WTC11 (cell line): ENCODE results near the gene KRTAP5-9. TPM values are rescaled to one million over a fixed set of nuclear protein-coding genes. Genes with fewer than 3 reads are reported as not detected.

ENCODE experiments used
- ATAC-seq: fragments of 200-7000 bp; cut with Tn5 transposase; 2 replicates; pipeline ENCODE4 v1.10.0; 2021; ENCODE audit warnings: mild to moderate bottlenecking, moderate library complexity
- CTCF ChIA-PET: fragments of 300-600 bp; sonication (Branson Sonifier 250); formaldehyde crosslinking; loops from one replicate; lab custom pipeline; 2021; ENCODE audit warnings: antibody characterized with exemption; lab: Charles Lee
- POLR2A ChIA-PET: fragments of 350-600 bp; sonication (Branson Sonifier 250); formaldehyde crosslinking; loops from one replicate; lab custom pipeline; 2021; ENCODE audit warnings: antibody characterized with exemption; lab: Charles Lee
- DNase-seq: peaks from one replicate; pipeline ENCODE4 v3.0.0; 2021; ENCODE audit warnings: low spot score
- H3K27ac Mint-ChIP-seq: 2 replicates; pipeline ENCODE4 v1.8.0; 2021; ENCODE audit warnings: mixed read lengths
- H3K27me3 Mint-ChIP-seq: 2 replicates; pipeline ENCODE4 v1.8.0; 2021; ENCODE audit warnings: low read depth, mild to moderate bottlenecking, moderate library complexity, mixed read lengths
- H3K36me3 Mint-ChIP-seq: 2 replicates; pipeline ENCODE4 v1.8.0; 2021; ENCODE audit warnings: mixed read lengths
- H3K4me1 Mint-ChIP-seq: 2 replicates; pipeline ENCODE4 v1.8.0; 2022; ENCODE audit warnings: mixed read lengths
- H3K4me3 Mint-ChIP-seq: 2 replicates; pipeline ENCODE4 v1.8.0; 2021; ENCODE audit warnings: mild to moderate bottlenecking, moderate library complexity, mixed read lengths
- H3K9me3 Mint-ChIP-seq: 2 replicates; pipeline ENCODE4 v1.8.0; 2021; ENCODE audit warnings: mixed read lengths
- ARID4B ChIP-seq: sonication (generic); formaldehyde crosslinking; IDR thresholded peaks from 2 replicates; pipeline ENCODE4 v1.8.0; 2023; ENCODE audit warnings: missing genetic modification reagents, mild to moderate bottlenecking, borderline replicate concordance
- ATF3 ChIP-seq: sonication (generic); formaldehyde crosslinking; conservative IDR thresholded peaks from 2 replicates; pipeline ENCODE4 v1.8.1; 2022; ENCODE audit warnings: mild to moderate bottlenecking, missing genetic modification reagents
- ETV6 ChIP-seq: sonication (generic); formaldehyde crosslinking; IDR thresholded peaks from 2 replicates; pipeline ENCODE4 v1.8.1; 2022; ENCODE audit warnings: mild to moderate bottlenecking, missing genetic modification reagents
- FOXJ3 ChIP-seq: sonication (generic); formaldehyde crosslinking; IDR thresholded peaks from 2 replicates; pipeline ENCODE4 v1.9.0; 2021; ENCODE audit warnings: missing genetic modification reagents, mild to moderate bottlenecking, borderline replicate concordance
- MAX ChIP-seq: sonication (generic); formaldehyde crosslinking; IDR thresholded peaks from 2 replicates; pipeline ENCODE4 v1.8.0; 2022; ENCODE audit warnings: mild to moderate bottlenecking, missing genetic modification reagents
- MLX ChIP-seq: sonication (generic); formaldehyde crosslinking; IDR thresholded peaks from 2 replicates; pipeline ENCODE4 v1.8.1; 2023; ENCODE audit warnings: mild to moderate bottlenecking, missing genetic modification reagents, moderate library complexity
- MXD4 ChIP-seq: fragments of 250-450 bp; sonication (Bioruptor Pico); IDR thresholded peaks from 2 replicates; pipeline ENCODE4 v1.8.0; 2021; ENCODE audit warnings: mild to moderate bottlenecking, moderate library complexity, borderline replicate concordance
- RORB ChIP-seq: fragments of 250-450 bp; sonication (Bioruptor Pico); IDR thresholded peaks from 2 replicates; pipeline ENCODE4 v1.9.0; 2021; ENCODE audit warnings: mild to moderate bottlenecking
- TEAD1 ChIP-seq: sonication (generic); formaldehyde crosslinking; IDR thresholded peaks from 2 replicates; pipeline ENCODE4 v1.8.0; 2022; ENCODE audit warnings: mild to moderate bottlenecking, missing genetic modification reagents
- ZBTB43 ChIP-seq: sonication (generic); formaldehyde crosslinking; IDR thresholded peaks from 2 replicates; pipeline ENCODE4 v1.8.1; 2023; ENCODE audit warnings: mild to moderate bottlenecking, missing genetic modification reagents
- ZNF396 ChIP-seq: fragments of 250-450 bp; sonication (Bioruptor Pico); IDR thresholded peaks from 2 replicates; pipeline ENCODE4 v1.8.0; 2021; ENCODE audit warnings: mild to moderate bottlenecking, moderate library complexity, borderline replicate concordance
- ZNF512 ChIP-seq: sonication (generic); formaldehyde crosslinking; IDR thresholded peaks from 2 replicates; pipeline ENCODE4 v1.8.1; 2022; ENCODE audit warnings: missing genetic modification reagents, borderline replicate concordance
- ZNF532 ChIP-seq: fragments of 250-450 bp; sonication (Bioruptor Pico); IDR thresholded peaks from 2 replicates; pipeline ENCODE4 v1.9.0; 2021; ENCODE audit warnings: mild to moderate bottlenecking, borderline replicate concordance
- ZSCAN18 ChIP-seq: fragments of 250-450 bp; sonication (Bioruptor Pico); IDR thresholded peaks from 2 replicates; pipeline ENCODE4 v2.1.2; 2022; ENCODE audit warnings: mild to moderate bottlenecking, moderate library complexity
- total RNA-seq: library from RNA; stranded (reverse); gene quantifications from 3 replicates; pipeline ENCODE4 v1.2.3, GENCODE V29; 2021

The KRTAP5-9 gene
- total RNA-seq, 1 experiment from 2014 or later = not detected

GRCh38 chr11:71555508-71555907 is 7.3 kb downstream of the KRTAP5-9 start:
- CTCF ChIA-PET = interaction anchor here (0.6 kb wide), 1 partner anchor 11 kb away, joined by 5 read pairs; no protein-coding TSS in a partner anchor
- H3K27ac Mint-ChIP-seq = no peak overlapping the region
- H3K4me1 Mint-ChIP-seq = peaks cover 8% of the 10 kb centered on the region

GRCh38 chr11:71556018-71556417 is 7.8 kb downstream of the KRTAP5-9 start:
- peaks cover 7% of the 10 kb centered on the region for H3K4me1 Mint-ChIP-seq
- POLR2A ChIA-PET = no interaction called here
- H3K9me3 Mint-ChIP-seq = peaks cover 49% of the 10 kb centered on the region
- no peak for DNase-seq
- H3K27ac Mint-ChIP-seq = no peak overlapping the region
- TF ChIP-seq MAX (CRISPR knock-in tag) (no peak), ZBTB43 (CRISPR knock-in tag) (no peak), ZNF396 (CRISPR knock-in tag) (no peak), RORB (no peak), ZNF512 (CRISPR knock-in tag) (no peak), ARID4B (CRISPR knock-in tag) (no peak), ZNF532 (CRISPR knock-in tag) (no peak), TEAD1 (CRISPR knock-in tag) (no peak), FOXJ3 (CRISPR knock-in tag) (no peak), ZSCAN18 (CRISPR knock-in tag) (no peak), ATF3 (no peak), ETV6 (CRISPR knock-in tag) (no peak), MLX (no peak)
- H3K4me3 Mint-ChIP-seq = no peak overlapping the region
- H3K36me3 Mint-ChIP-seq = peaks cover 19% of the 10 kb centered on the region
- ATAC-seq = no peak
- CTCF ChIA-PET = no interaction called here
- peaks cover 19% of the 10 kb centered on the region for H3K27me3 Mint-ChIP-seq

More at GRCh38 chr11:71555508-71555907, 7.3 kb downstream of the KRTAP5-9 start:
- Mint-ChIP-seq H3K4me3 (no peak overlapping the region), H3K27me3 (peaks cover 15% of the 10 kb centered on the region), H3K36me3 (peaks cover 19% of the 10 kb centered on the region), H3K9me3 (peaks cover 44% of the 10 kb centered on the region)
- POLR2A ChIA-PET = no interaction called here
- no peak for TF ChIP-seq MXD4 (CRISPR knock-in tag)
- DNase-seq (no peak), ATAC-seq (no peak)
